Measurements from ENCODE around the gene CYP17A1. TPM values are rescaled to one million over a fixed set of nuclear protein-coding genes. Genes with fewer than 3 reads are reported as not detected.
A peak's percentile ranks its signal among the peaks of the same experiment; 100 is the strongest.
"Not testable (repeated sequence)": the region's sequence is repeated elsewhere in the genome, so short reads cannot be mapped to it uniquely, and the experiment has no call there.

CYP17A1 gene
- total RNA-seq, 4 donors from 2014 or later, result not detected

DNA sequence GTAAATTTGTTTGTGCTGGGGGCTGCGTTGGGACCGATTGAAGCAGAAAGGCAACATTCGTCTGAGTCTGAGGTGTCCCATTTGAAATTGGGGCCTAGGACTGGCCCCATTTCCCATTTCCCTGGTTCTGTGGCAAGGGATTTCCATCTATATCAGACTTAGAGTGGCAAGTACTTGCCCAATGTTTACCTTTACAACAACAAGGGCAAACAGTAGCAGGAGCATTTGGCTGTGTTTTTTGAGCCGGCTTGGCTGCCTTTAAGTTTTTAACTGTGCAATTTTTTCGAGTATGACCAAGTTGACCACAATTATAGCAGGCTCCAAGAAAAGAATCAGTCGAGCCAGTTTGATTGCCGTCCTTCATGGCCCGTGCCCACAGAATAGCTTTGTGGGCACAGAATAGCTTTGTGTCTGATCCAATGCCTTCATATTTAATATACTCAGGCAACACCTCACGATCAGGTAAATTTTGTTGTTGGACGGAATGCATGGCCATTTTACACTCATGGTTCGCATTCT, 4.7 kb upstream of the CYP17A1 start:
- TF ChIP-seq, protein P1, sequence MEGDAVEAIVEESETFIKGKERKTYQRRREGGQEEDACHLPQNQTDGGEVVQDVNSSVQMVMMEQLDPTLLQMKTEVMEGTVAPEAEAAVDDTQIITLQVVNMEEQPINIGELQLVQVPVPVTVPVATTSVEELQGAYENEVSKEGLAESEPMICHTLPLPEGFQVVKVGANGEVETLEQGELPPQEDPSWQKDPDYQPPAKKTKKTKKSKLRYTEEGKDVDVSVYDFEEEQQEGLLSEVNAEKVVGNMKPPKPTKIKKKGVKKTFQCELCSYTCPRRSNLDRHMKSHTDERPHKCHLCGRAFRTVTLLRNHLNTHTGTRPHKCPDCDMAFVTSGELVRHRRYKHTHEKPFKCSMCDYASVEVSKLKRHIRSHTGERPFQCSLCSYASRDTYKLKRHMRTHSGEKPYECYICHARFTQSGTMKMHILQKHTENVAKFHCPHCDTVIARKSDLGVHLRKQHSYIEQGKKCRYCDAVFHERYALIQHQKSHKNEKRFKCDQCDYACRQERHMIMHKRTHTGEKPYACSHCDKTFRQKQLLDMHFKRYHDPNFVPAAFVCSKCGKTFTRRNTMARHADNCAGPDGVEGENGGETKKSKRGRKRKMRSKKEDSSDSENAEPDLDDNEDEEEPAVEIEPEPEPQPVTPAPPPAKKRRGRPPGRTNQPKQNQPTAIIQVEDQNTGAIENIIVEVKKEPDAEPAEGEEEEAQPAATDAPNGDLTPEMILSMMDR (IDR thresholded peaks at IDR 0.05), result no peak
- TF ChIP-seq POLR2A (IDR thresholded peaks at IDR 0.05), result no peak
- Histone ChIP-seq H3K36me3 (no peaks in the 10 kb centered on the region), H3K9me3 (peaks cover 0 to 18% (median 2%) of the 10 kb centered on the region in 4 donors), H3K4me3 (no peak overlapping the region), H3K27ac (no peak overlapping the region), H3K4me1 (no peaks in the 10 kb centered on the region), H3K27me3 (no peaks in the 10 kb centered on the region)
- DNase-seq, result no peak

GRCh38 chr10:102838276-102838927, 1.2 kb upstream of the CYP17A1 start:
- not testable (repeated sequence) for DNase-seq, H3K4me3 ChIP-seq, H3K36me3 ChIP-seq, H3K4me1 ChIP-seq, H3K27ac ChIP-seq, H3K27me3 ChIP-seq
- H3K9me3 ChIP-seq, result peaks cover 0 to 18% (median 2%) of the 10 kb centered on the region in 4 donors

- no peak for TF ChIP-seq POLR2A (IDR thresholded peaks at IDR 0.05)
- TF ChIP-seq, protein P1 (IDR thresholded peaks at IDR 0.05), result peak; percentile 37 to 90 (median 85)
- H3K27me3 ChIP-seq, result no peaks in the 10 kb centered on the region
- H3K4me1 ChIP-seq, result peaks cover 0 to 4% (median 0%) of the 10 kb centered on the region in 4 donors
- peaks cover 0 to 18% (median 2%) of the 10 kb centered on the region in 4 donors for H3K9me3 ChIP-seq
- H3K27ac ChIP-seq, result no peak overlapping the region
- H3K36me3 ChIP-seq, result no peaks in the 10 kb centered on the region
- no peak overlapping the region for H3K4me3 ChIP-seq
- DNase-seq, result peak; percentile 62 to 90 (median 72)
These were observed 2.2 kb downstream of the CYP17A1 start for GRCh38 chr10:102835007-102835482.

DNA sequence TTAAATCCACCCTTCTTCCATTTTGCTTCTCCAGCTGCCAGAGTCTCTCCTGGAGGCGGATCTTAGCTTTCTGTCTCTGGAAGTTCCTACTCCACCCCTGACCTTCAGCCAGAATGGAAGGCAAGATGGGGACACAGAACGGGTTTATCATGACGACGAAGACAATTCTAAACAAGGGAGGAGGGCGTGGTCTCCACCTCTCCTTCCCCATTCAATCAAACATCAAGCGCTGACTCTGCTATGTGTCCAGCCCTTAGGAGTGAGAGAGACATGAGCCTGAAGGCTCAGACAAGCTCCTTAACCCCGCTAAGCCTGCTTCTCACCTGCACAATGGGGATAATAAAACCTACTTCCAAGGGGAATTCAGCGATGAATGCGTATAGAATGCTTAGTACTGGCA, 3.1 kb downstream of the CYP17A1 start:
- no peaks in the 10 kb centered on the region for H3K27me3 ChIP-seq
- H3K9me3 ChIP-seq, result peaks cover 0 to 18% (median 2%) of the 10 kb centered on the region in 4 donors
- no peak for DNase-seq
- H3K4me3 ChIP-seq, result no peak overlapping the region
- TF ChIP-seq POLR2A (IDR thresholded peaks at IDR 0.05), result no peak
- TF ChIP-seq, protein P1 (IDR thresholded peaks at IDR 0.05), result no peak
- no peaks in the 10 kb centered on the region for H3K36me3 ChIP-seq
- H3K27ac ChIP-seq, result no peak overlapping the region
- H3K4me1 ChIP-seq, result peaks cover 0 to 4% (median 0%) of the 10 kb centered on the region in 4 donors

- DNase-seq, result no peak
- Histone ChIP-seq H3K4me1 (peaks cover 0 to 4% (median 0%) of the 10 kb centered on the region in 4 donors), H3K27ac (no peak overlapping the region), H3K9me3 (peaks cover 0 to 10% (median 0%) of the 10 kb centered on the region in 4 donors), H3K27me3 (no peaks in the 10 kb centered on the region), H3K36me3 (no peaks in the 10 kb centered on the region), H3K4me3 (no peak overlapping the region)
- TF ChIP-seq, protein P1 (IDR thresholded peaks at IDR 0.05), result no peak
- TF ChIP-seq POLR2A (IDR thresholded peaks at IDR 0.05), result no peak
These were observed 4.2 kb downstream of the CYP17A1 start for GRCh38 chr10:102832987-102833386.

- Histone ChIP-seq H3K9me3 (peaks cover 0 to 3% (median 0%) of the 10 kb centered on the region in 4 donors), H3K4me3 (no peak overlapping the region), H3K27me3 (no peaks in the 10 kb centered on the region), H3K36me3 (no peaks in the 10 kb centered on the region), H3K4me1 (peaks cover 0 to 4% (median 0%) of the 10 kb centered on the region in 4 donors), H3K27ac (no peak overlapping the region)
- no peak for TF ChIP-seq POLR2A (IDR thresholded peaks at IDR 0.05)
- TF ChIP-seq, protein P1 (IDR thresholded peaks at IDR 0.05), result no peak
- no peak for DNase-seq
These were observed 5.0 kb downstream of the CYP17A1 start for GRCh38 chr10:102832248-102832647.
